ENCODE measurements around the gene NUFIP1. TPM values are rescaled to one million over a fixed set of nuclear protein-coding genes. Genes with fewer than 3 reads are reported as not detected.
"Not testable (repeated sequence)": the region's sequence is repeated elsewhere in the genome, so short reads cannot be mapped to it uniquely, and the experiment has no call there.

NUFIP1 gene
- total and polyA plus RNA-seq, 7 experiments from 2014 or later, result 3.7 to 6.6 (median 5.3) TPM

DNA sequence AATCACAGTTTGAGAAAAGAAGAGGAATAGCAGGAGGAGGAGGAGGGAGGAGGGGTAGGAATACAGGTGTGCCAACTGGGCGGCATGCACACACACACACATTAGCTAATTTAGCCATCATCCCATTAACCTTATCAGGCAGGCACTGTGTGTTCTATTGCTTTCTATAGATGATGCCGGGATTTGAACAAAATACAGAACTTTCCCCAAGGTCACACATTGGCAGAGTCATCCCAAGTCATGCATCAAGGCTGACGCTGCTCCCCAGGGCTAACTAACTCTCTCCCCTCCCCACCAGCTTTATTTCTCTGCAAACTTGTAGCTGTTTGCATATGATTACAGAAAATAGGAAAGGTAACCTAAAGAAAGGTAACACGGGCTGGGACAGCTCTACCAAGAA is 83.0 kb downstream of the NUFIP1 start:
- Mint-ChIP-seq H3K36me3 (peaks cover 0 to 4% (median 0%) of the 10 kb centered on the region in 5 donors), H3K27me3 (peaks cover 0 to 9% (median 3%) of the 10 kb centered on the region in 5 donors), H3K27ac (no peak overlapping the region), H3K4me1 (no peaks in the 10 kb centered on the region), H3K4me3 (no peak overlapping the region), H3K9me3 (peaks cover 0 to 12% (median 6%) of the 10 kb centered on the region in 11 donors)
- DNase-seq, result no peak
- no peaks in the 10 kb centered on the region for H3K36me3 ChIP-seq (ENCODE audit: control insufficient read depth in 2 of 3, insufficient read depth in 3 of 3, low read length in 3 of 3)
- CTCF ChIA-PET, result no interaction called here
- H3K4me3 ChIP-seq (ENCODE audit: low read length), result no peak overlapping the region
- intact Hi-C loops (cut with micrococcal nuclease), result no loop called here
- no peak overlapping the region for H3K27ac ChIP-seq (ENCODE audit: low read depth, low read length)
- H3K27me3 ChIP-seq (ENCODE audit: control insufficient read depth in 2 of 2, insufficient read depth in 2 of 2, low read length in 2 of 2), result no peaks in the 10 kb centered on the region
- H3K9me3 ChIP-seq (ENCODE audit: control insufficient read depth in 2 of 3, low read length in 3 of 3), result peaks cover 0 to 3% (median 0%) of the 10 kb centered on the region in 3 experiments
- no peaks in the 10 kb centered on the region for H3K4me1 ChIP-seq (ENCODE audit: control insufficient read depth in 2 of 2, insufficient read depth in 2 of 2, low read length in 2 of 2)
- POLR2A ChIA-PET, result no interaction called here
- no peak for ATAC-seq

DNA sequence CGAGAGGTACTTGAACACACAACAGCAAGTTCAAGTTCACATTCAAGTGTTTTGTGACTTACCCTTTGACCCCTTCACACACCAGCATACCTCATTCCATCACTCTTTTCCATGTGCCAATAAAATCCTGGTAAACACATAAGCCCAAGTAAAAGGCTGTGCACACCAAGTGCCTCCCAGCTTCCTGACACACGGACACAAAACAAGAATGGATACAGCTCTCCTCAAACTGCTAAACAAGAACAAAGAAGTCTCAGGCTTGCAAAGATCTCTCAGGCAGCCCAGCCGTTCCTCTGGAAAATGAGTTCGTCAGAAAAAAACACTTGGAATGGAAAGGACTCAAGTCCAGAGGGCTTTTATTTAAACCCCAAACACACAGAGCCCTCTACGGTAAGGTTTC is 83.7 kb downstream of the NUFIP1 start:
- Mint-ChIP-seq H3K27me3 (peaks cover 0 to 12% (median 5%) of the 10 kb centered on the region in 5 donors), H3K4me3 (no peak overlapping the region), H3K4me1 (no peaks in the 10 kb centered on the region), H3K9me3 (peaks cover 0 to 6% (median under 1%) of the 10 kb centered on the region in 11 donors), H3K27ac (no peak overlapping the region), H3K36me3 (no peaks in the 10 kb centered on the region)
- H3K4me3 ChIP-seq (ENCODE audit: low read length), result no peak overlapping the region
- intact Hi-C loops (cut with micrococcal nuclease), result no loop called here
- H3K36me3 ChIP-seq (ENCODE audit: control insufficient read depth in 2 of 3, insufficient read depth in 3 of 3, low read length in 3 of 3), result no peaks in the 10 kb centered on the region
- no peaks in the 10 kb centered on the region for H3K27me3 ChIP-seq (ENCODE audit: control insufficient read depth in 2 of 2, insufficient read depth in 2 of 2, low read length in 2 of 2)
- DNase-seq (no peak), ATAC-seq (no peak)
- H3K27ac ChIP-seq (ENCODE audit: low read depth, low read length), result no peak overlapping the region
- ChIA-PET CTCF (no interaction called here), POLR2A (no interaction called here)
- no peaks in the 10 kb centered on the region for H3K4me1 ChIP-seq (ENCODE audit: control insufficient read depth in 2 of 2, insufficient read depth in 2 of 2, low read length in 2 of 2)
- H3K9me3 ChIP-seq (ENCODE audit: control insufficient read depth in 2 of 3, low read length in 3 of 3), result no peaks in the 10 kb centered on the region

DNA sequence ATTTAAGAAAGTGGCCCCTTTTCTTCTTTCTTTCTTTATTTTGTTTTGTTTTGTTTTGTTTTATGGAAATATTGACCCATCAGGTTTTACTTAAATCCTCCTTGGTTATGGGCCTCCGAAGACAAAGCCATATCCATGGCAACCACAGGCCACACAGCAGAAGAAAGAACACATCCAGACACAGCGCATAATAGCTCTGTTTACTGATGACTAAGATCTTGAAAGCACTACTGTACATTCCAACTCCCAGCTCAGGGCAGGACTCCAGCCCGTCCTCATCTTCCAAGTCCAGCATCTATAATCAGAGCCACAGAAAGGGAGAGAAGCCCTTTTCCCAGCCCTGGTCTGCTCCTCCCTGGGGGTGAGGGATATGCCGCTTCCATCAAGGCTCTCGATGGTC is 84.3 kb downstream of the NUFIP1 start:
- no peaks in the 10 kb centered on the region for H3K9me3 ChIP-seq (ENCODE audit: control insufficient read depth in 2 of 3, low read length in 3 of 3)
- POLR2A ChIA-PET, result no interaction called here
- H3K27ac ChIP-seq (ENCODE audit: low read depth, low read length), result no peak overlapping the region
- no peak overlapping the region for H3K4me3 Mint-ChIP-seq
- no peaks in the 10 kb centered on the region for H3K4me1 ChIP-seq (ENCODE audit: control insufficient read depth in 2 of 2, insufficient read depth in 2 of 2, low read length in 2 of 2)
- no peak overlapping the region for H3K4me3 ChIP-seq (ENCODE audit: low read length)
- H3K27ac Mint-ChIP-seq, result no peak overlapping the region
- no peaks in the 10 kb centered on the region for H3K36me3 Mint-ChIP-seq
- ATAC-seq, result no peak
- no peak for DNase-seq
- no peaks in the 10 kb centered on the region for H3K36me3 ChIP-seq (ENCODE audit: control insufficient read depth in 2 of 3, insufficient read depth in 3 of 3, low read length in 3 of 3)
- H3K4me1 Mint-ChIP-seq, result no peaks in the 10 kb centered on the region
- intact Hi-C loops (cut with micrococcal nuclease), result no loop called here
- peaks cover 0 to 2% (median 0%) of the 10 kb centered on the region in 11 donors for H3K9me3 Mint-ChIP-seq
- H3K27me3 Mint-ChIP-seq, result peaks cover 0 to 12% (median 5%) of the 10 kb centered on the region in 5 donors
- CTCF ChIA-PET, result no interaction called here
- H3K27me3 ChIP-seq (ENCODE audit: control insufficient read depth in 2 of 2, insufficient read depth in 2 of 2, low read length in 2 of 2), result no peaks in the 10 kb centered on the region

DNA sequence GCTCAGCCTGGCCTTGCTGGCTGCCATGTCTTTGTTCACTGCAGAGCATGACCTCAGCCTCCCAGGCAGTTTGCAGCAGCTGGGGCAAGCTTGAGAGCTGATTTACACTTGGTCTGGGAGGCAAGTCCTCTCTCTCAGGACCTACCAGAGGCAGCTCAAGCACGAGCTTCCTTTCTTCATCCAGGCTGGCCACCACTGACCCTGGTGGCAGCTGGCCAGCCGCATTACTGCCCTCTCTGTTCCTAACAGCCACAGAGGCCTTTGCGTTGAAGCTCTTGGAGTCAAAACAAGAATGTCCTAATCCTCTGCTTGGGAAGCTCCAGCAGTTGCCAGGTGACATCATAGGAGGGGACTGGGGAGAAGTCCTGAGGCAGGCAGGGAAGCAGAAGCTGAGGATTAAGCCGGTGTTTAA is 85.7 kb downstream of the NUFIP1 start:
- Mint-ChIP-seq H3K9me3 (peaks cover 0 to 6% (median 0%) of the 10 kb centered on the region in 11 donors), H3K36me3 (no peaks in the 10 kb centered on the region), H3K4me3 (no peak overlapping the region), H3K27ac (peak overlapping the region in 1 of 9 donors; percentile 13), H3K27me3 (peaks cover 0 to 9% (median 7%) of the 10 kb centered on the region in 5 donors), H3K4me1 (peaks cover 0 to 4% (median 0%) of the 10 kb centered on the region in 7 donors)
- H3K27ac ChIP-seq (ENCODE audit: low read depth, low read length), result no peak overlapping the region
- no peaks in the 10 kb centered on the region for H3K36me3 ChIP-seq (ENCODE audit: control insufficient read depth in 2 of 3, insufficient read depth in 3 of 3, low read length in 3 of 3)
- ChIA-PET POLR2A (no interaction called here), CTCF (no interaction called here)
- no peak overlapping the region for H3K4me3 ChIP-seq (ENCODE audit: low read length)
- H3K4me1 ChIP-seq (ENCODE audit: control insufficient read depth in 2 of 2, insufficient read depth in 2 of 2, low read length in 2 of 2), result no peaks in the 10 kb centered on the region
- DNase-seq (no peak), ATAC-seq (no peak)
- H3K27me3 ChIP-seq (ENCODE audit: control insufficient read depth in 2 of 2, insufficient read depth in 2 of 2, low read length in 2 of 2), result no peaks in the 10 kb centered on the region
- H3K9me3 ChIP-seq (ENCODE audit: control insufficient read depth in 2 of 3, low read length in 3 of 3), result no peaks in the 10 kb centered on the region
- intact Hi-C loops (cut with micrococcal nuclease), result no loop called here

DNA sequence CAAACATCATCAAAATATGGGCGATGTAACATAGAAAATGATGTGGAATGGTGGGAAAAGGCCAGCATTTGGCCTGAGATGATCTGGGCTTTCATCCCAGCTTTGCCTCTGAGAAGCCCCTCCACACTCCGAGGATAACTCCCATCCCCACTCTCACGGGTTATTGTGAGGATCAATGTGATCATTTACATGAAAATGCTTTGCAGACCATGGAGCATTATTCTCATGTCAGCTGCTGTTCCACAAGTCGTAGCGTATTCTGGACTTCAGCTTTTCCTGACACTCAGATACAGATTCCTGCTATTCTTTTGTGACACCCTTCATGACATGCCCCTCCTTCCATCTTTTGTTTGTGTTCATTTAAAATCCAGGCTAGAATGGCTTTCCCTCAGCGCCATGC is 86.5 kb downstream of the NUFIP1 start:
- ChIA-PET POLR2A (no interaction called here), CTCF (no interaction called here)
- H3K4me1 ChIP-seq (ENCODE audit: control insufficient read depth in 2 of 2, insufficient read depth in 2 of 2, low read length in 2 of 2), result no peaks in the 10 kb centered on the region
- no peaks in the 10 kb centered on the region for H3K9me3 ChIP-seq (ENCODE audit: control insufficient read depth in 2 of 3, low read length in 3 of 3)
- peaks cover 0 to 9% (median 0%) of the 10 kb centered on the region in 11 donors for H3K9me3 Mint-ChIP-seq
- no peaks in the 10 kb centered on the region for H3K36me3 Mint-ChIP-seq
- H3K4me1 Mint-ChIP-seq, result peaks cover 0 to 6% (median 0%) of the 10 kb centered on the region in 7 donors
- H3K4me3 Mint-ChIP-seq, result no peak overlapping the region
- peaks cover 0 to 10% (median 9%) of the 10 kb centered on the region in 5 donors for H3K27me3 Mint-ChIP-seq
- H3K27ac Mint-ChIP-seq, result no peak overlapping the region
- ATAC-seq (no peak), DNase-seq (no peak)
- no peaks in the 10 kb centered on the region for H3K36me3 ChIP-seq (ENCODE audit: control insufficient read depth in 2 of 3, insufficient read depth in 3 of 3, low read length in 3 of 3)
- no peaks in the 10 kb centered on the region for H3K27me3 ChIP-seq (ENCODE audit: control insufficient read depth in 2 of 2, insufficient read depth in 2 of 2, low read length in 2 of 2)
- intact Hi-C loops (cut with micrococcal nuclease), result no loop called here
- H3K4me3 ChIP-seq (ENCODE audit: low read length), result no peak overlapping the region
- H3K27ac ChIP-seq (ENCODE audit: low read depth, low read length), result no peak overlapping the region

DNA sequence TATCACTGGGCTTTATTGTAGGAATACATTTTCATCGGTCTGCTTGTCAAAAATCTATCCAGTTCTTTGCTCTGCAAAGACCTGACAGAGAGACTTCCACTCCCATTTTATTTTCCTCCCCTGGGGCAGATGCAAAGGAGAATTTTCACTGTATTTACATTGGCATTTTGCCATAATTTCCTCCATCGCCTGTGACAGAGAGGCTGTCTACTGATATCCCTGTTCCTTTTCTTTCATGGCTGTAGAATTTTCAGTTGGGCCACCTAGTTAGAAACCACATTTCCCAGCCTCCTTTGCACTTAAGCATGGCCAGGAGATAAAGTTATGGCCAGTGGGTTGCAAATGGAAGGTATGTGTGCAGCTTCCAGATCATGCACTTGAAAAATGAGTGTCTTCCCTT is 89.3 kb downstream of the NUFIP1 start:
- no peaks in the 10 kb centered on the region for H3K27me3 ChIP-seq (ENCODE audit: control insufficient read depth in 2 of 2, insufficient read depth in 2 of 2, low read length in 2 of 2)
- DNase-seq (no peak), ATAC-seq (no peak)
- Mint-ChIP-seq H3K27me3 (peaks cover 0 to 10% (median 9%) of the 10 kb centered on the region in 5 donors), H3K27ac (no peak overlapping the region), H3K4me1 (peaks cover 0 to 6% (median 0%) of the 10 kb centered on the region in 7 donors), H3K4me3 (no peak overlapping the region), H3K9me3 (peaks cover 0 to 9% (median 0%) of the 10 kb centered on the region in 11 donors), H3K36me3 (no peaks in the 10 kb centered on the region)
- POLR2A ChIA-PET, result no interaction called here
- CTCF ChIA-PET, result no interaction called here
- no peak overlapping the region for H3K4me3 ChIP-seq (ENCODE audit: low read length)
- intact Hi-C loops (cut with micrococcal nuclease), result no loop called here
- H3K36me3 ChIP-seq (ENCODE audit: control insufficient read depth in 2 of 3, insufficient read depth in 3 of 3, low read length in 3 of 3), result no peaks in the 10 kb centered on the region
- H3K4me1 ChIP-seq (ENCODE audit: control insufficient read depth in 2 of 2, insufficient read depth in 2 of 2, low read length in 2 of 2), result no peaks in the 10 kb centered on the region
- no peaks in the 10 kb centered on the region for H3K9me3 ChIP-seq (ENCODE audit: control insufficient read depth in 2 of 3, low read length in 3 of 3)
- no peak overlapping the region for H3K27ac ChIP-seq (ENCODE audit: low read depth, low read length)

GRCh38 chr13:44898308-44898707 is 91.0 kb downstream of the NUFIP1 start:
- H3K4me1 Mint-ChIP-seq; POLR2A ChIA-PET; DNase-seq; H3K4me3 ChIP-seq (ENCODE audit: low read length); H3K36me3 Mint-ChIP-seq; intact Hi-C loops (cut with micrococcal nuclease); H3K27me3 ChIP-seq (ENCODE audit: control insufficient read depth in 2 of 2, insufficient read depth in 2 of 2, low read length in 2 of 2); H3K27me3 Mint-ChIP-seq; H3K27ac ChIP-seq (ENCODE audit: low read depth, low read length); CTCF ChIA-PET; ATAC-seq; H3K9me3 Mint-ChIP-seq; H3K36me3 ChIP-seq (ENCODE audit: control insufficient read depth in 2 of 3, insufficient read depth in 3 of 3, low read length in 3 of 3); H3K4me3 Mint-ChIP-seq; H3K27ac Mint-ChIP-seq; H3K9me3 ChIP-seq (ENCODE audit: control insufficient read depth in 2 of 3, low read length in 3 of 3); H3K4me1 ChIP-seq (ENCODE audit: control insufficient read depth in 2 of 2, insufficient read depth in 2 of 2, low read length in 2 of 2): not testable (repeated sequence)
